ENCODE data around the gene RASL11A.

The RASL11A gene

GRCh38 chr13:27267596-27267995 is 3.0 kb upstream of the RASL11A start:
- Histone ChIP-seq H3F3A (ENCODE audit: insufficient read depth, low read length) (no peaks in the 10 kb centered on the region), H3K9me3 (replicated peaks; ENCODE audit: insufficient read depth, low read length) (no peaks in the 10 kb centered on the region), H3K27ac (ENCODE audit: low read length) (no peak overlapping the region), H4K20me1 (ENCODE audit: insufficient read depth, low read length) (no peaks in the 10 kb centered on the region), H3K79me2 (ENCODE audit: low read length) (no peaks in the 10 kb centered on the region), H3K9me2 (replicated peaks; ENCODE audit: insufficient read depth, low read length) (no peaks in the 10 kb centered on the region), H3K27me3 (replicated peaks; ENCODE audit: insufficient read depth, low read length) (no peaks in the 10 kb centered on the region), H3K4me1 (ENCODE audit: low read length) (no peaks in the 10 kb centered on the region), H3K9ac (ENCODE audit: low read length) (no peak overlapping the region), H3K4me3 (ENCODE audit: low read length) (no peak overlapping the region), H3K36me3 (replicated peaks; ENCODE audit: insufficient read depth, low read length) (no peaks in the 10 kb centered on the region), H3K4me2 (ENCODE audit: low read depth, low read length) (no peak overlapping the region), H2AFZ (ENCODE audit: low read length) (no peak overlapping the region)
- TF ChIP-seq, protein P1, sequence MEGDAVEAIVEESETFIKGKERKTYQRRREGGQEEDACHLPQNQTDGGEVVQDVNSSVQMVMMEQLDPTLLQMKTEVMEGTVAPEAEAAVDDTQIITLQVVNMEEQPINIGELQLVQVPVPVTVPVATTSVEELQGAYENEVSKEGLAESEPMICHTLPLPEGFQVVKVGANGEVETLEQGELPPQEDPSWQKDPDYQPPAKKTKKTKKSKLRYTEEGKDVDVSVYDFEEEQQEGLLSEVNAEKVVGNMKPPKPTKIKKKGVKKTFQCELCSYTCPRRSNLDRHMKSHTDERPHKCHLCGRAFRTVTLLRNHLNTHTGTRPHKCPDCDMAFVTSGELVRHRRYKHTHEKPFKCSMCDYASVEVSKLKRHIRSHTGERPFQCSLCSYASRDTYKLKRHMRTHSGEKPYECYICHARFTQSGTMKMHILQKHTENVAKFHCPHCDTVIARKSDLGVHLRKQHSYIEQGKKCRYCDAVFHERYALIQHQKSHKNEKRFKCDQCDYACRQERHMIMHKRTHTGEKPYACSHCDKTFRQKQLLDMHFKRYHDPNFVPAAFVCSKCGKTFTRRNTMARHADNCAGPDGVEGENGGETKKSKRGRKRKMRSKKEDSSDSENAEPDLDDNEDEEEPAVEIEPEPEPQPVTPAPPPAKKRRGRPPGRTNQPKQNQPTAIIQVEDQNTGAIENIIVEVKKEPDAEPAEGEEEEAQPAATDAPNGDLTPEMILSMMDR (IDR thresholded peaks at IDR 0.05; ENCODE audit: low read length) = no peak
- no peak for TF ChIP-seq EZH2 (optimal IDR thresholded peaks at IDR 0.05; ENCODE audit: low read depth, low read length)
- TF ChIP-seq EZH2phosphoT487 (IDR thresholded peaks at IDR 0.05; ENCODE audit: low read length) = no peak
- no peak for DNase-seq

DNA sequence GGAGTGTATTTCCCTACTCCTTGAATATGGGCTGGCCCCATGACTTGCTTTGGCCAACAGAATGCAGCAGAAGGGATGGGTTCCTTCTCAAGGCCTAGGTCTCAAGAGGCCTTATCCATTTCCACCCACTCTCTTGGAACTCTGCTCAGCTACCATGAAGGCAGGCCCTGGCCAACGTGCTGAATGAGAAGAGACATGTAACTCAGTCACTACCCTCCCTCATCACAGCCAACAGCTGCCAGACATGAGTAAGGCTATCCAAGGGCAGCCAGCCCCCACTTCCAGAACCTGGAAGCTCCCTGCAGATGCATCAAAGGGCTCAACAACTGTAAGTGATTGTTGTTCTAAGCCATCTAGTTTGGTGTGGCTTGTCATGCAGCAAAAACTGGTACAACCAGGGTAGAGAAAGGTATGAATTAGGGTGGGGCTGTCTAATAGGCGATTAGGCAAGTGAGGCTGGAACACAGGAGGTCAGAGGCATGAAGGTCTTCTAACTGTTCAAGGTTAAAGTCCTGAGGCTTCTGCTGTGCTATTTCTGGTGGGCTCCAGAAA is 1.4 kb upstream of the RASL11A start:
- H4K20me1 ChIP-seq (ENCODE audit: insufficient read depth, low read length) = no peaks in the 10 kb centered on the region
- TF ChIP-seq EZH2phosphoT487 (IDR thresholded peaks at IDR 0.05; ENCODE audit: low read length) (no peak), EZH2 (optimal IDR thresholded peaks at IDR 0.05; ENCODE audit: low read depth, low read length) (no peak)
- TF ChIP-seq, protein P1 (IDR thresholded peaks at IDR 0.05; ENCODE audit: low read length) = no peak
- no peak overlapping the region for H3K4me3 ChIP-seq (ENCODE audit: low read length)
- no peaks in the 10 kb centered on the region for H3K9me2 ChIP-seq (replicated peaks; ENCODE audit: insufficient read depth, low read length)
- no peaks in the 10 kb centered on the region for H3K27me3 ChIP-seq (replicated peaks; ENCODE audit: insufficient read depth, low read length)
- H3K27ac ChIP-seq (ENCODE audit: low read length) = no peak overlapping the region
- H3K79me2 ChIP-seq (ENCODE audit: low read length) = no peaks in the 10 kb centered on the region
- no peak overlapping the region for H3K4me2 ChIP-seq (ENCODE audit: low read depth, low read length)
- no peak for DNase-seq
- H3K36me3 ChIP-seq (replicated peaks; ENCODE audit: insufficient read depth, low read length) = no peaks in the 10 kb centered on the region
- no peaks in the 10 kb centered on the region for H3F3A ChIP-seq (ENCODE audit: insufficient read depth, low read length)
- H3K9ac ChIP-seq (ENCODE audit: low read length) = no peak overlapping the region
- no peaks in the 10 kb centered on the region for H3K9me3 ChIP-seq (replicated peaks; ENCODE audit: insufficient read depth, low read length)
- H2AFZ ChIP-seq (ENCODE audit: low read length) = no peak overlapping the region
- no peaks in the 10 kb centered on the region for H3K4me1 ChIP-seq (ENCODE audit: low read length)

GRCh38 chr13:27271570-27272096 is 1.0 kb downstream of the RASL11A start:
- Histone ChIP-seq H3K4me1 (ENCODE audit: low read length) (no peaks in the 10 kb centered on the region), H3K27me3 (replicated peaks; ENCODE audit: insufficient read depth, low read length) (no peaks in the 10 kb centered on the region), H2AFZ (ENCODE audit: low read length) (peak overlapping the region; percentile 90; the same call in 1 of the 2 replicates), H3K9me3 (replicated peaks; ENCODE audit: insufficient read depth, low read length) (no peaks in the 10 kb centered on the region), H3K79me2 (ENCODE audit: low read length) (no peaks in the 10 kb centered on the region), H3K4me2 (ENCODE audit: low read depth, low read length) (peak overlapping the region; percentile 87), H4K20me1 (ENCODE audit: insufficient read depth, low read length) (no peaks in the 10 kb centered on the region), H3F3A (ENCODE audit: insufficient read depth, low read length) (no peaks in the 10 kb centered on the region), H3K9me2 (replicated peaks; ENCODE audit: insufficient read depth, low read length) (no peaks in the 10 kb centered on the region), H3K9ac (ENCODE audit: low read length) (peak overlapping the region; percentile 51; the same call in 1 of the 2 replicates), H3K27ac (ENCODE audit: low read length) (no peak overlapping the region), H3K36me3 (replicated peaks; ENCODE audit: insufficient read depth, low read length) (no peaks in the 10 kb centered on the region), H3K4me3 (ENCODE audit: low read length) (peak overlapping the region; percentile 69)
- DNase-seq = no peak
- TF ChIP-seq, protein P1 (IDR thresholded peaks at IDR 0.05; ENCODE audit: low read length) = no peak
- no peak for TF ChIP-seq EZH2 (optimal IDR thresholded peaks at IDR 0.05; ENCODE audit: low read depth, low read length)
- TF ChIP-seq EZH2phosphoT487 (IDR thresholded peaks at IDR 0.05; ENCODE audit: low read length) = no peak
